22Rv1 (cell line): ENCODE measurements around the gene TTF1.

ENCODE experiments used
- H3K27ac ChIP-seq: fragments of 450-650 bp; 2 replicates; pipeline ENCODE4 v1.5.1; 2017
- CTCF ChIP-seq: fragments of 450-650 bp; IDR thresholded peaks from 2 replicates; pipeline ENCODE4 v1.5.1; 2017; ENCODE audit warnings: mild to moderate bottlenecking
- ZFX ChIP-seq: fragments of 450-650 bp; IDR thresholded peaks from 2 replicates; pipeline ENCODE4 v1.6.1; 2017; ENCODE audit warnings: antibody characterized with exemption, borderline replicate concordance

TTF1 gene, protein sequence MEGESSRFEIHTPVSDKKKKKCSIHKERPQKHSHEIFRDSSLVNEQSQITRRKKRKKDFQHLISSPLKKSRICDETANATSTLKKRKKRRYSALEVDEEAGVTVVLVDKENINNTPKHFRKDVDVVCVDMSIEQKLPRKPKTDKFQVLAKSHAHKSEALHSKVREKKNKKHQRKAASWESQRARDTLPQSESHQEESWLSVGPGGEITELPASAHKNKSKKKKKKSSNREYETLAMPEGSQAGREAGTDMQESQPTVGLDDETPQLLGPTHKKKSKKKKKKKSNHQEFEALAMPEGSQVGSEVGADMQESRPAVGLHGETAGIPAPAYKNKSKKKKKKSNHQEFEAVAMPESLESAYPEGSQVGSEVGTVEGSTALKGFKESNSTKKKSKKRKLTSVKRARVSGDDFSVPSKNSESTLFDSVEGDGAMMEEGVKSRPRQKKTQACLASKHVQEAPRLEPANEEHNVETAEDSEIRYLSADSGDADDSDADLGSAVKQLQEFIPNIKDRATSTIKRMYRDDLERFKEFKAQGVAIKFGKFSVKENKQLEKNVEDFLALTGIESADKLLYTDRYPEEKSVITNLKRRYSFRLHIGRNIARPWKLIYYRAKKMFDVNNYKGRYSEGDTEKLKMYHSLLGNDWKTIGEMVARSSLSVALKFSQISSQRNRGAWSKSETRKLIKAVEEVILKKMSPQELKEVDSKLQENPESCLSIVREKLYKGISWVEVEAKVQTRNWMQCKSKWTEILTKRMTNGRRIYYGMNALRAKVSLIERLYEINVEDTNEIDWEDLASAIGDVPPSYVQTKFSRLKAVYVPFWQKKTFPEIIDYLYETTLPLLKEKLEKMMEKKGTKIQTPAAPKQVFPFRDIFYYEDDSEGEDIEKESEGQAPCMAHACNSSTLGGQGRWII

DNA sequence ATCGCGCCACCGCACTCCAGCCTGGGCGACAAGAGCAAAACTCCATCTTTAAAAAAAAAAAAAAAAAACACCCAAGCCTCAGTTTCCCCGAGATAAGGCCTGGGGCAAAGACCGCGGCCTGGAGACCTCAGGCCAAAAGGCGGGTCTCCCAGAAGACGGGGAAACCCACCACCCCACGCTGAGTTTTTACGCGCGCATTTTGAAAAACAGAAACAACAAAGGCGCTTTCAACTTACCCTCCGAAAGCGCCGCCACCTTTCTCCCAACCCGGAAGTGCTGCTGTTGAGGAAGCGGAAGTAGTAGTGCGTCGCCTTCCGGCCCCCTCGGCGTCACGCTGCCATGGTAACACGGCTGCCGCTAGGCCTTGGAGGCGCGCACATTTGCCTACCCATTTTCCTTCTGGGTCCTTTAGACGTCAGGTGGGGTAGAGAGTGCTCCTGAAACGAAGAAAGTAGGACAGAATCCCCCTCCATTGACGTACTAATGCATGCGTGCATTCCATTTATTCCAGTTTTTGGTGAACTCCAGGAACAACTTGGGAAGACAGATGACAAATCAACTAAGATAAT lies at the start of gene TTF1:
TSS of gene TTF1 (minus strand) at position 287 of the 569 bp plus-strand sequence. CDS start 4,019 bp downstream, outside the sequence.
- 0 out of 2 replicates have a peak within 1 kb of the TSS, but pooled peaks have one; percentile 33 for H3K27ac ChIP-seq
- TF ChIP-seq ZFX (no peak), CTCF (no peak)

DNA sequence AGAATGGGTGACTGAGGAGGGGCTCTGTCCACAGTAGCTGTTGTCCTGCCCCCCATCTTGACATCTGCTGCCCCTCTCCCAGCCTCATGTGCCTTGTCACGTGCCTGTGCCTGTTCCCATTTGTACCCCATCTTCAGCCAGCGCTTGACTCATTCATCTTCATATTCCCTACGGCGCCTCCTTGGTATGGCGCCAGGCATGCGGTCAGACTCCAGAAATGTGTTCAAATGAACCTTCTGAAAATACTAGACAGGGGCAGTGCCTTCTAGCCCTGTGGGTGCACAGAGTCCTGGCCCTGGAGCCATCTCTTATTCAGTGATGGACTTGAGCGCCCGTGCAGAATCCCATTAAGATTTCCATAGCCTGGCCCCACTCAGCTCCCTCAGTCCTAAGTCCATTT lies 49.6 kb upstream of the TTF1 start:
- TF ChIP-seq ZFX (no peak), CTCF (no peak)
- H3K27ac ChIP-seq: no peak overlapping the region

- TF ChIP-seq CTCF (no peak), ZFX (no peak)
- H3K27ac ChIP-seq: no peak overlapping the region
Measured at GRCh38 chr9:132451276-132451675, 44.6 kb upstream of the TTF1 start.

DNA sequence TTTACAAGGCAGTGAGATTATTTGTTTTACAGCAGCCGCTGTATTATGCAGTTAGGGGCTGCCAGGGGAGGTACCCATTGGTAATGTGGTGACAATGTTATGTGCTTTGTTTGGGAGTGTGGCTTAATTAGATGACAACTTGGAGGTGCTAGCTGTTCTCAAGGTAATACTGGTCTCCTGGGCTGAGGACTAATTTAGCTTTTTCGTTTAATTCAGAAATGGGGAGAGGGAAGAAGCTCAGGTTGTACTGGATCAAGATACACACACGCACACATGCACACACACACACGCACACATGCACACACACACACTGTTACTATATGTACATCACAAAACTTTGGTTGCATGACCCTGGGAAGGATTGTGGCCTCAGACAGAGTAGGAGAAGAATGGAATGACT lies 41.3 kb upstream of the TTF1 start:
- TF ChIP-seq CTCF (no peak), ZFX (no peak)
- H3K27ac ChIP-seq: no peak overlapping the region

- TF ChIP-seq ZFX (no peak), CTCF (peak; percentile 52)
Measured at GRCh38 chr9:132447346-132447745, 40.7 kb upstream of the TTF1 start.

GRCh38 chr9:132446887-132447286 lies 40.2 kb upstream of the TTF1 start:
- TF ChIP-seq ZFX: no peak
- no peak for TF ChIP-seq CTCF
- H3K27ac ChIP-seq: no peak overlapping the region

More at GRCh38 chr9:132447346-132447745, 40.7 kb upstream of the TTF1 start:
- no peak overlapping the region for H3K27ac ChIP-seq
